PC-9 (cell line): ENCODE results near the gene GSKIP.

Experiments
- CTCF ChIP-seq: fragments of 200-600 bp; sonication (generic); conservative IDR thresholded peaks from 2 replicates; pipeline ENCODE4 v1.6.1; 2017; ENCODE audit warnings: mixed run types, antibody characterized with exemption, mild to moderate bottlenecking, moderate library complexity
- EZH2 ChIP-seq: fragments of 200-600 bp; sonication (generic); IDR thresholded peaks from 2 replicates; pipeline ENCODE4 v1.8.0; 2017; ENCODE audit warnings: antibody characterized with exemption, low read depth

DNA sequence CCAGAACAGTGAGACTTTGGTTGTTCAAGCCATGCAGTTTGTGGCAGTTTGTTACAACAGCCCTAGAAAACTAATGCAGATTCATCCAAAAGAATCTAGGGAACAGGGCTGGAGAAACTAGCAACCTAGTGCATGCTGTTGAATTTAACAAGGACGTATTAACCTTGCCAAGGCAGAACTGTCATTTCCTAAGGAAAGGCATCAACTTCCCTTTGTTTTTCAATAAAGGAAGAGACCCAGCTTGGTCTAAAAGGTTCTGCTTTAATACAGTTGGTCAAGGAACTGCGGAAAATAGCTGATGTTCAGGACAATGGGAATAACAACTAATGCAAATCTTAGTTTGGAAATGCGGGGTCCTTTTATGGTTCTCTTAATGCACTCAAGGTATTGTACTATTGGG lies 40.1 kb downstream of the GSKIP start:
- TF ChIP-seq CTCF = no peak
- no peak for TF ChIP-seq EZH2
